ENCODE measurements around the gene SHMT2. TPM values are rescaled to one million over a fixed set of nuclear protein-coding genes. Genes with fewer than 3 reads are reported as not detected.

The SHMT2 gene
- total RNA-seq, 1 experiment from 2014 or later, result 280 TPM

- no peak overlapping the region for H2AFZ ChIP-seq (ENCODE audit: low read depth, low read length, poor library complexity, severe bottlenecking)
- ATAC-seq (no peak), DNase-seq (ENCODE audit: low read depth, low spot score) (no peak)
- H3K27ac ChIP-seq (ENCODE audit: low read depth, low read length), result no peak overlapping the region
- no peaks in the 10 kb centered on the region for H3K27me3 ChIP-seq (ENCODE audit: insufficient read depth, low read length)
- ChIA-PET POLR2A (no interaction called here), CTCF (interaction anchor here (1.1 to 1.9 kb wide), 3 partner anchors 10 to 186 kb away, joined by 3 to 6 read pairs (median 3); no protein-coding TSS in a partner anchor), RAD21 (ENCODE audit: low non-redundant PET in 1 of 2, low total read pairs in 2 of 2, uncharacterized antibody in 2 of 2, unreplicated experiment in 2 of 2) (no interaction called here)
- peaks cover 3 to 4% of the 10 kb centered on the region in 2 experiments; a peak in 1 of 4 replicates for H3K4me1 ChIP-seq (ENCODE audit: control insufficient read depth in 1 of 2, insufficient read depth in 2 of 2, low read length in 2 of 2)
- no peaks in the 10 kb centered on the region for H3K79me2 ChIP-seq (ENCODE audit: insufficient read depth, low read length)
- H3K9ac ChIP-seq (ENCODE audit: low read length), result no peak overlapping the region
- no TSS peak for BruUV-seq (replicated peaks)
- peaks cover 8 to 10% of the 10 kb centered on the region in 2 experiments; a peak in 1 of 4 replicates for H3K36me3 ChIP-seq (ENCODE audit: control insufficient read depth in 1 of 2, insufficient read depth in 2 of 2, low read length in 2 of 2)
- H3K4me2 ChIP-seq (ENCODE audit: low read length), result no peak overlapping the region
- no peaks in the 10 kb centered on the region for H4K20me1 ChIP-seq (ENCODE audit: insufficient read depth)
- TF ChIP-seq EZH2 (IDR thresholded peaks at IDR 0.05) (no peak), CTCF (IDR thresholded peaks at IDR 0.05 in 2 of 3, conservative IDR thresholded peaks at IDR 0.05 in 1 of 3; ENCODE audit: borderline replicate concordance in 1 of 3, insufficient read depth in 1 of 3, low read depth in 2 of 3, low read length in 2 of 3) (no peak), CEBPB (IDR thresholded peaks at IDR 0.05; ENCODE audit: low read depth) (no peak), ELF1 (IDR thresholded peaks at IDR 0.05; ENCODE audit: borderline replicate concordance, low read depth) (no peak), YY1 (IDR thresholded peaks at IDR 0.05; ENCODE audit: extremely low read depth, insufficient replicate concordance, low read depth, low read length) (no peak), SP1 (IDR thresholded peaks at IDR 0.05; ENCODE audit: low read depth) (no peak), MAX (IDR thresholded peaks at IDR 0.05) (no peak), JUND (IDR thresholded peaks at IDR 0.05) (no peak), ZNF274 (IDR thresholded peaks at IDR 0.05; ENCODE audit: low read depth, low read length) (no peak), ZFX (IDR thresholded peaks at IDR 0.05) (no peak), POLR2AphosphoS5 (IDR thresholded peaks at IDR 0.05; ENCODE audit: low read depth, low read length) (no peak), TCF7L2 (IDR thresholded peaks at IDR 0.05; ENCODE audit: borderline replicate concordance, extremely low read depth, insufficient read depth, insufficient read length) (no peak)
- intact Hi-C loops (cut with micrococcal nuclease), result no loop called here
- H3K9me2 ChIP-seq (ENCODE audit: insufficient read depth), result no peaks in the 10 kb centered on the region
- H3K9me3 ChIP-seq (ENCODE audit: control insufficient read depth in 1 of 2, insufficient read depth in 1 of 2, low read depth in 1 of 2, low read length in 2 of 2), result no peaks in the 10 kb centered on the region
- no peak overlapping the region for H3K4me3 ChIP-seq (replicated peaks in 1 of 2; ENCODE audit: low read depth in 1 of 2, low read length in 2 of 2)
Observed at GRCh38 chr12:57266681-57267080, 37.2 kb downstream of the SHMT2 start.
